Fibroblast of lung (primary cell): Measurements from ENCODE around the gene WDSUB1.

Experiments
- CTCF ChIP-seq, 2 donors: IDR thresholded peaks in 1 of 2; conservative IDR thresholded peaks in 1 of 2; 1 replicate in 1 of 2; 2 replicates in 1 of 2; pipeline ENCODE4 v1.5.1; 2011 to 2012; ENCODE audit warnings: low read length in 2 of 2, control low read depth in 1 of 2, inconsistent platforms in 1 of 2, low read depth in 1 of 2, mild to moderate bottlenecking in 1 of 2
- EZH2 ChIP-seq: IDR thresholded peaks from 2 replicates; pipeline ENCODE4 v1.5.1; 2012; ENCODE audit warnings: low read length, control low read depth, mild to moderate bottlenecking; ENCODE audit errors: missing control alignments

GRCh38 chr2:159225025-159226016 lies 61.2 kb downstream of the WDSUB1 start:
- no peak for TF ChIP-seq CTCF (conservative IDR thresholded peaks at IDR 0.05 in 1 of 2, IDR thresholded peaks at IDR 0.05 in 1 of 2; ENCODE audit: low read depth in 1 of 2, low read length in 2 of 2)
- TF ChIP-seq EZH2, result no peak
